Endodermal cell (in vitro differentiated cells): Measurements from ENCODE around the gene PRKX. TPM values are rescaled to one million over a fixed set of nuclear protein-coding genes. Genes with fewer than 3 reads are reported as not detected.
A peak's percentile ranks its signal among the peaks of the same experiment; 100 is the strongest.
"Not testable (repeated sequence)": the region's sequence is repeated elsewhere in the genome, so short reads cannot be mapped to it uniquely, and the experiment has no call there.

Source experiments
- DNase-seq: peaks from one replicate; pipeline ENCODE4 v3.0.0-alpha.2; 2017
- H3K27ac ChIP-seq: 2 replicates; pipeline ENCODE4 v1.5.1; 2013; ENCODE audit warnings: mild to moderate bottlenecking, low read depth, low read length, moderate library complexity
- H3K27me3 ChIP-seq: 2 replicates; pipeline ENCODE4 v1.6.1; 2013; ENCODE audit warnings: mild to moderate bottlenecking, low read length, moderate library complexity; ENCODE audit not compliant: insufficient read depth, control insufficient read depth, poor library complexity, severe bottlenecking
- H3K36me3 ChIP-seq: 2 replicates; pipeline ENCODE4 v1.7.0; 2013; ENCODE audit warnings: mild to moderate bottlenecking, low read length, moderate library complexity; ENCODE audit not compliant: control insufficient read depth, insufficient read depth
- H3K4me1 ChIP-seq: one replicate; pipeline ENCODE4 v1.7.0; 2013; ENCODE audit warnings: low read length; ENCODE audit not compliant: control insufficient read depth, insufficient read depth
- H3K4me3 ChIP-seq: 2 replicates; pipeline ENCODE4 v1.5.1; 2013; ENCODE audit warnings: mild to moderate bottlenecking, low read length, moderate library complexity
- H3K9ac ChIP-seq: 2 replicates; pipeline ENCODE4 v1.6.1; 2013; ENCODE audit warnings: mild to moderate bottlenecking, low read length, moderate library complexity; ENCODE audit not compliant: poor library complexity, severe bottlenecking; ENCODE audit errors: extremely low read depth
- H3K9me3 ChIP-seq: 2 replicates; pipeline ENCODE4 v1.6.1; 2013; ENCODE audit warnings: mild to moderate bottlenecking, low read length, moderate library complexity; ENCODE audit not compliant: control insufficient read depth
- H3K27ac Mint-ChIP-seq: 2 replicates; pipeline ENCODE4 v1.8.0; 2020; ENCODE audit warnings: mixed read lengths
- H3K27me3 Mint-ChIP-seq: 2 replicates; pipeline ENCODE4 v1.8.0; 2021; ENCODE audit warnings: mild to moderate bottlenecking, mixed read lengths; ENCODE audit not compliant: insufficient read depth
- H3K36me3 Mint-ChIP-seq: 2 replicates; pipeline ENCODE4 v1.8.0; 2020; ENCODE audit warnings: low read depth, mixed read lengths
- H3K4me1 Mint-ChIP-seq: 2 replicates; pipeline ENCODE4 v1.8.0; 2020; ENCODE audit warnings: mixed read lengths
- H3K4me3 Mint-ChIP-seq: 2 replicates; pipeline ENCODE4 v1.8.0; 2020; ENCODE audit warnings: mild to moderate bottlenecking, moderate library complexity, mixed read lengths
- H3K9me3 Mint-ChIP-seq: 2 replicates; pipeline ENCODE4 v1.8.0; 2020; ENCODE audit warnings: mild to moderate bottlenecking, mixed read lengths
- WGBS, 2 experiments: methylation state at CpG; one replicate each; pipeline versions ENCODE4 v1.1.5 to v1.1.7; 2013; ENCODE audit warnings: missing lambda C conversion rate in 2 of 2, mixed read lengths in 1 of 2; ENCODE audit not compliant: insufficient coverage in 1 of 2, insufficient read length in 1 of 2; 5-methylcytosine and 5-hydroxymethylcytosine counted together
- total RNA-seq, 2 donors: library from RNA; stranded (reverse); fragmentation: NEBNext Ultra II Directional in 1 of 2; extraction: Animal tissue kit (Norgen Biotek cat#: 25700) in 1 of 2; gene quantifications; 2 replicates in 1 of 2; 3 replicates in 1 of 2; pipeline ENCODE4 v1.2.1, GENCODE V29; 2021
- TF ChIP-seq, protein P1 (sequence below): fragments of 200-600 bp; sonication (generic); conservative IDR thresholded peaks from 2 replicates; pipeline ENCODE4 v1.5.0; 2021; ENCODE audit warnings: antibody characterized with exemption, mild to moderate bottlenecking

The PRKX gene
- total RNA-seq, 2 donors from 2014 or later, result 24.7 to 73.7 TPM

DNA sequence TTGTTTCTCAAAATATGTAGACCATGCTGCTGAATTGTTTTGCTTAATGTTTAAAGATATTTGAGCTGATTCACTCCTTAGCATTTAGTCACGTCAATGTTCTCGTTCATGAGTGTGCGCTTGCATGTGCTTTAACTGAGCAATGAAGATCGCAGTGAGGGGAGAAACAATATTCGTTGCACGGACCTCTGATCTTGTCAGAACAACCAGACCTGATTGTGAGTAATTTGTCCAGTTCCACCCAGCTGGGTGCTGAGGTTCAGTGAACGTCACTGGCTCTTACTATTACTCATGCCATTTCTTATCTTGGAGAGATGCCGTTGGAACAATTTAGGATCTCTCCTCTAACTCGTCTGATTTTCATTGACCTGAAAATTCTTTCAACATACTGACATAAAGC is 15.0 kb upstream of the PRKX start:
- Histone ChIP-seq H3K36me3 (no peaks in the 10 kb centered on the region), H3K9me3 (no peaks in the 10 kb centered on the region), H3K4me1 (no peaks in the 10 kb centered on the region), H3K27ac (no peak overlapping the region), H3K4me3 (no peak overlapping the region), H3K9ac (no peak overlapping the region), H3K27me3 (no peaks in the 10 kb centered on the region)
- TF ChIP-seq, protein P1, sequence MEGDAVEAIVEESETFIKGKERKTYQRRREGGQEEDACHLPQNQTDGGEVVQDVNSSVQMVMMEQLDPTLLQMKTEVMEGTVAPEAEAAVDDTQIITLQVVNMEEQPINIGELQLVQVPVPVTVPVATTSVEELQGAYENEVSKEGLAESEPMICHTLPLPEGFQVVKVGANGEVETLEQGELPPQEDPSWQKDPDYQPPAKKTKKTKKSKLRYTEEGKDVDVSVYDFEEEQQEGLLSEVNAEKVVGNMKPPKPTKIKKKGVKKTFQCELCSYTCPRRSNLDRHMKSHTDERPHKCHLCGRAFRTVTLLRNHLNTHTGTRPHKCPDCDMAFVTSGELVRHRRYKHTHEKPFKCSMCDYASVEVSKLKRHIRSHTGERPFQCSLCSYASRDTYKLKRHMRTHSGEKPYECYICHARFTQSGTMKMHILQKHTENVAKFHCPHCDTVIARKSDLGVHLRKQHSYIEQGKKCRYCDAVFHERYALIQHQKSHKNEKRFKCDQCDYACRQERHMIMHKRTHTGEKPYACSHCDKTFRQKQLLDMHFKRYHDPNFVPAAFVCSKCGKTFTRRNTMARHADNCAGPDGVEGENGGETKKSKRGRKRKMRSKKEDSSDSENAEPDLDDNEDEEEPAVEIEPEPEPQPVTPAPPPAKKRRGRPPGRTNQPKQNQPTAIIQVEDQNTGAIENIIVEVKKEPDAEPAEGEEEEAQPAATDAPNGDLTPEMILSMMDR, result no peak
- WGBS, 2 experiments, result 80 to 93% methylated on average over 3 to 9 of the region's 9 CpGs
- Mint-ChIP-seq H3K9me3 (no peaks in the 10 kb centered on the region), H3K4me3 (no peak overlapping the region), H3K4me1 (no peaks in the 10 kb centered on the region), H3K36me3 (no peaks in the 10 kb centered on the region), H3K27me3 (peaks cover 2% of the 10 kb centered on the region), H3K27ac (no peak overlapping the region)
- no peak for DNase-seq

DNA sequence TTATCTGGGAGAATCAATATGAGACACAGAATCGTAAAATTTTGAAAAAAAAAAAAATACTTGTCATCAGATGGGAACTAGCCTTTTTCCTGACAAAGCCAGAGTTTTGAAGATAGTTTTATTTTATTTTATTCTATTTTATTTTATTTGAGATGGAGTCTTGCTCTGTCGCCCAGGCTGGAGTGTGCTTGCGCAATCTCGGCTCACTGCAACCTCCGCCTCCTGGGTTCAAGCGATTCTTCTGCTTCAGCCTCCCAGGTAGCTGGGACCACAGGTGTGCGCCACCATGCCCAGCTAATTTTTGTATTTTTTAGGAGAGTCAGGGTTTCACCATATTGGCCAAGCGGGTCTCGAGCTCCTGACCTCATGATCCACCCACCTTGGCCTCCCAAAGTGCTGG is 10.0 kb upstream of the PRKX start:
- not testable (repeated sequence) for H3K4me1 ChIP-seq, H3K9ac ChIP-seq, H3K9me3 ChIP-seq, H3K27ac ChIP-seq, H3K27me3 ChIP-seq, H3K27me3 Mint-ChIP-seq, H3K36me3 ChIP-seq, H3K4me3 ChIP-seq, H3K4me1 Mint-ChIP-seq, H3K27ac Mint-ChIP-seq, H3K36me3 Mint-ChIP-seq, H3K4me3 Mint-ChIP-seq, H3K9me3 Mint-ChIP-seq, DNase-seq
- WGBS, 2 experiments, result 91 to 94% methylated on average over 5 to 8 of the region's 9 CpGs

DNA sequence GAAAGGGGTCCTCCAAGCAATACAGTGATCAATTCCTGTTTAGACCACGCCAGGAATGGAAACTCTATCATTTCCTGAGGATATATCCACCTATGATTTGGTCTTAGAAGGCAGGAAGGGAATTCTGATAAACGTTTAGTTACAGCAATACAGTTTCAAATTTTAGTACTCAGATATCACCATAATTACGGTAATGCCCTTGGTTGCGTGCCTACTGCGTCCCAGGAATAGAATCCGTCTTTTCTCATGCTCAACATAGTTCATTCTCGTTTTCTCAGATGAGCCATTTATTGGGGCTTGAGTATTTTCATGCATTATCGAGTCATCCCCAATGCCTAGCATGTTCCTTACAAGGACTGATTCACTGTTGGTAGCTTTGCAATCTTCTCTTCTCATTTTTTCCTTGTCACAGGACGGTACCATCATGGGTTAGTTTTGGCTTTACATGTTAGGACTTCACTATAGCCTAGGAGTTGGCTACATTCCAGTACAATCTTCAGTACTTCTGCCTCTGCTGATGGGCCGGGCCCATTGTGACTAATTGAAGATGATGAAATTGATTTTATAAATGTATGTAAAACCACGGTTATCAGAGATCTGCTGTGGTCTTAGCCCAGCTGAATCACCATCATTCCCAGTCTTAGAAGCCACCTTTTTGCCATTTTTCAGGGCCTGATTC is 4.4 kb upstream of the PRKX start:
- H3K9me3 Mint-ChIP-seq, result peaks cover 6% of the 10 kb centered on the region
- no peaks in the 10 kb centered on the region for H3K36me3 Mint-ChIP-seq
- H3K4me1 ChIP-seq, result no peaks in the 10 kb centered on the region
- DNase-seq, result no peak
- no peaks in the 10 kb centered on the region for H3K27me3 ChIP-seq
- no peaks in the 10 kb centered on the region for H3K36me3 ChIP-seq
- H3K4me3 Mint-ChIP-seq, result no peak overlapping the region
- no peak overlapping the region for H3K27ac ChIP-seq
- peaks cover 5% of the 10 kb centered on the region for H3K4me1 Mint-ChIP-seq
- no peak overlapping the region for H3K27ac Mint-ChIP-seq
- peaks cover 5% of the 10 kb centered on the region for H3K27me3 Mint-ChIP-seq
- WGBS, 2 experiments, result 85 to 95% methylated on average over 4 to 10 of the region's 11 CpGs
- H3K9ac ChIP-seq, result no peak overlapping the region
- H3K4me3 ChIP-seq, result no peak overlapping the region
- TF ChIP-seq, protein P1, result no peak
- H3K9me3 ChIP-seq, result no peaks in the 10 kb centered on the region

DNA sequence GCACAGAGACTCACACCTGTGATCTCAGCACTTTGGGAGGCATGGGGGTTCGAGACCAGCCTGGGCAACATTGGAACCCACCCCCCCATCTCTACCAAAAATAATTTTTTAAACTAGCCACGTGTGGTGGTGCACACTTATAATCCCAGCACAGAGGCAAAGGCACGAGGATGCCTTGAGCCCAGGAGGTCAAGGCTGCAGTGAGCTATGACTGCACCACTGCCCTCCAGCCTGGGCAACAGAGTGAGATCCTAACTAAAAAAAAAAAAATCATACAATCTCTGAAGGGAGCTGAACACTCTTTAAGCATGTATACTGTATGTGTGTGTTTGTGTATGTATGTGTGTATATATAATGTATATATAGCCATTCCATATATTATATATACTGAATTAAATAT is 2.5 kb upstream of the PRKX start:
- Mint-ChIP-seq H3K27me3 (peaks cover 15% of the 10 kb centered on the region), H3K4me1 (peaks cover 18% of the 10 kb centered on the region), H3K36me3 (no peaks in the 10 kb centered on the region), H3K9me3 (peaks cover 6% of the 10 kb centered on the region), H3K27ac (no peak overlapping the region), H3K4me3 (no peak overlapping the region)
- TF ChIP-seq, protein P1, result no peak
- no peak for DNase-seq
- H3K4me1 ChIP-seq, result no peaks in the 10 kb centered on the region
- 90% methylated on average over 3 of the region's 3 CpGs; no CpG with 5 or more reads in 1 of the 2 experiments for WGBS, 2 experiments
- no peak overlapping the region for H3K4me3 ChIP-seq
- H3K9me3 ChIP-seq, result no peaks in the 10 kb centered on the region
- no peak overlapping the region for H3K9ac ChIP-seq
- H3K36me3 ChIP-seq, result no peaks in the 10 kb centered on the region
- no peaks in the 10 kb centered on the region for H3K27me3 ChIP-seq
- H3K27ac ChIP-seq, result no peak overlapping the region

DNA sequence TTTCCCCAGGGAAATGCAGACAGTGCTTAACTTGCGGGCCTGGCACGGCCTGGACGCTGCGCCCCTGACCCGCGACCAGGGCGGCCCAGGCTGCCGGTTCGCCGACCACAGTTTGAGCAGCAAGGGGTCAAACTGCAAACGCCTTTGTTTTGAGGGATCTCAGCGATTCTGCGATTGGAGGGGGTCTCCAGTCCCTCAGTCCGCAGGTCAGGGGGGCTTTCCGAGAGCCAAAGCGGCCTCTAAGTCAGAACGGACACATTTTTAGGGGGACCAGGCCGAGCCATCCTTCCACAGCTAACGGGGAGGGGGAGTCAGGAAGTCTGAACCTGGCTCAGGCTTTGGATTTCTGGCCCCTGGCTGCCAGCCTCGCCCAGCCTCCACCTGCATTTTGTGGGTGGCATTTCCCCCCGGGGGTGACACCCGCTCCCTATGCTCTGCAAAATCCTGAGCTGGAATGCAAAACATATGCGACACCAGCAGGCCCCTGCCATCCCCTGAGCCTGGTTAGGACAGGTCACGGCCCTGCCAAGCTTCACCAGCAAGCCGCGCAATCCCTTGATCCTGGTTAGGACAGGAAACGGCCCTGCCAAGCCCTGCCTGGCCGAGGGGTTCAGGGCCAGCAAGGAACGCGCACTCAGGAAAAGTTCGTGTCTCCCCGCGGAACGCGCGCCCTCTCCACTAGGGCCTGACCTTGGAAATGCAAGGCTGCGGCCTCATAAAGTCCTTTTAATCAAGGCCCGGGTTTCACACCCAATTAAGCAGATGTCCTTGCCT is 1.4 kb upstream of the PRKX start:
- WGBS, 2 experiments, result 49 to 100% methylated on average over 2 to 34 of the region's 38 CpGs
- not testable (repeated sequence) for H3K4me3 ChIP-seq, H3K4me1 ChIP-seq, H3K27ac Mint-ChIP-seq, H3K27me3 ChIP-seq, H3K36me3 Mint-ChIP-seq, H3K36me3 ChIP-seq, H3K9me3 Mint-ChIP-seq, H3K27ac ChIP-seq, H3K9me3 ChIP-seq, H3K9ac ChIP-seq
- Mint-ChIP-seq H3K4me1 (peaks cover 18% of the 10 kb centered on the region), H3K27me3 (peaks cover 15% of the 10 kb centered on the region), H3K4me3 (peak overlapping the region; percentile 77)
- peak; percentile 65 for DNase-seq
